Activated naive CD4-positive, alpha-beta T cell (primary cell): ENCODE measurements around the gene HSPBP1.

Experiments used
- DNase-seq, 4 experiments: peaks; one replicate each; lab custom pipeline; 2025; lab: John Stamatoyannopoulos, UW

The HSPBP1 gene

GRCh38 chr19:55305491-55305890, 25.6 kb upstream of the HSPBP1 start:
- peak in 1 of 4 experiments; percentile 32 for DNase-seq

- no peak for DNase-seq
These were observed 25.1 kb upstream of the HSPBP1 start for GRCh38 chr19:55304980-55305379.

- DNase-seq: no peak
These were observed 24.5 kb upstream of the HSPBP1 start for GRCh38 chr19:55304279-55304978.

DNA sequence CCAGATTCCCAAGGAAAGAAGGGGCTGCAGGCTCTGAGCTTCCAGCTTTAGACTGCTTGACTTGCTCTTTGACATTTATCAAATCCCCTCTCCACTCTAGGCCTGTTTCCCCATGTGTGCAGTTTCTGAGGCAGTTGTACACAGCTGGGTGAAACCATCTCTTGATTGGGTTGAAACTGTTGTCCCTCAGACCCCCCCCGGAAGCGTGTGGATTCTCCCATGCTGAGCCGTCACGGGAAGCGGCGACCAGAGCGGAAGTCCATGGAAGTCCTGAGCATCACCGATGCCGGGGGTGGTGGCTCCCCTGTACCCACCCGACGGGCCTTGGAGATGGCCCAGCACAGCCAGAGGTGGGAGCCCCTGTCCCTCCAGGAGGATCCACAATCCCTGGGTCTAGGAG, 23.6 kb upstream of the HSPBP1 start:
- DNase-seq: no peak

DNA sequence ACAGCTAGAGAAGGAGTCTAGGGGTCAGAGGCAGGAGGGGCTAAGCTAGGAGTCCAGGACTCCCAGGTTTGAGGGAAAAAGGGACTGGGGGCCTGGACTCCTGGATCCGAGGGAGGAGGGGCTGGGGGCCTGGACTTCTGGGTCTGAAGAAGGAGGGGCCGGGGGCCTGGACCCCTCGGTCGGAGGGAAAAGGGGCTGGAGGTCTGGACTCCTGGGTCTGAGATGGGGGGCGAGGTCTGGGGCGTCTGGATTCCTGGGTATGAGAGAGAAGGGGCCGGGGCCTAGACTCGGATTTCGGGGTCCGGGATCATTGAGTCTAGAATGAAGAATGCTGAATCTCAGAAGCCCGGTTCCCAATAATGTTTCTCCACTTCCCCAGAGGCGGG, 22.4 kb upstream of the HSPBP1 start:
- no peak for DNase-seq

DNA sequence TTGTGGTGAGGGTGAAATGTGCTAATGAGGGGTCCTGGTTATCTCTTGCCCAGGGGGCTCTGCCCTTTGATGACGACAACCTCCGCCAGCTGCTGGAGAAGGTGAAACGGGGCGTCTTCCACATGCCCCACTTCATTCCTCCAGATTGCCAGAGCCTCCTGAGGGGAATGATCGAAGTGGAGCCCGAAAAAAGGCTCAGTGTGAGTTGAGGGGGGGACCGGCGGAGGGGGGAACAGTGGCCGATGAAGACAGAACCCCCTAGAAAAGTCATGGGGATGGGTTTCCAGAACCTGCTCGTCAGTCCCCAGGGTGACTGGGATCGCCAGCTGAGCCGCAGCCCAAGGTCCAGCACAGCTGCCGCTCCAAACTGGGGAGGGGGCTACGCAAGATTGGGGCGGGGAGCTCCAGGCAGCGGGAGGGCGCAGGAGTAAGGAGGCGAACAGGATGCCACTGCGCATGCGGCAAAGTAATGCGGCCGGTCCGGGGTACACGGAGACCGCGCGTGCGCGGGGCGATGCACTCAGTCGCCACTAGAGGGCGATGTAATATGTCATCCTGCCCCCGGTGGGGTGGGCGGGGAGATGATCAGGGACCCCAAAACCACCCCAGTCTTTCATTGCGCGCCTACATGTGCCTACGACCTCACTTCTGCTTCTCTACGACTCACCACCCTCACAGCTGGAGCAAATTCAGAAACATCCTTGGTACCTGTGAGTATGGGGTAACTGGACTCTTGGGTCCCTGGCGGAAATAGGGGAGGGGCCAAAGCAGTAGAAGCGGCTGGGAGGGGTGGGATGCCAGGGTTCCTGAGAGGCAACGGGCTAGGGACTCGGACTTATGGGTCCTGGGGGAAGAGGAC, 21.8 kb upstream of the HSPBP1 start:
- DNase-seq: peak; percentile 95 to 98 (median 96)

- no peak for DNase-seq
These were observed 21.1 kb upstream of the HSPBP1 start for GRCh38 chr19:55300886-55301458.

DNA sequence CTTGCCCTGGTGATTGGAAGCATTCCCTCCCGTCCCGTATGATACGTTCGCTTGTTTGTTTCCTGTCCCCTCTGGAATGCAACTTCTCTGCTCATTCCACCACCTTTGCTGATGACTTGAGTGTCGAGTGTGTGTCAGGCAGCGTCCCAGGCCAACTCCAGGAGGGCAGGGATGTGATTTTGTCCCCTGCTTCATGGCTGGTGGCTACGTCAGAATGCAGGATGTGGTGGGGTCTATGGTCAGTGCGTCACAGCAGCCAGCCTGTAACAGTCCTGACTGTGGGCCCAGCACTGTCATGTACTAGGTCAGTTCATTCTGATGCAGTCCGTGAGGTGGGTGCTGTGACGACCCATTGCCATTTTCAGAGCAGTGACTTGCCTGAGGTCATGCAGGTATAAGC, 20.1 kb upstream of the HSPBP1 start:
- no peak for DNase-seq

DNA sequence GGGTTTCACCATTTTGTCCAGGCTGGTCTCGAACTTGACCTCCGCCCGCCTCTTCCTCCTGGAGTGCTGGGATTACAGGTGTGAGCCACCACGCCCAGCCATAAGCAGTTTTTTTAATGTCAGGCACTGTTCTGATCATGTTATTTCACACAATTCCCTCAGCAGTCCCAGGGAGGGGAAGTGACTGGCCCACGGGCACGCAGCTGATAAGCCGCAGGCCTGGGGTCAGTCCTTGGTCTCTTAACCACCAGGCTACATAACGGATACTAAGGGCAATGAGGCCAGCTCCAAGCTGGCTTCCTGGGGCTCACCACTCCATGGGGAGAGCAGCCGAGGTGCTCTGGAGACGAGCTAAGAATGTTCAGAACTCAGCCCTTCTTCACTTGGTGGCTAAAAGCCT, 17.4 kb upstream of the HSPBP1 start:
- no peak for DNase-seq

- DNase-seq: no peak
These were observed 9.3 kb upstream of the HSPBP1 start for GRCh38 chr19:55289117-55289796.

GRCh38 chr19:55287361-55288079, 7.6 kb upstream of the HSPBP1 start:
- no peak for DNase-seq

GRCh38 chr19:55285229-55285890, 5.5 kb upstream of the HSPBP1 start:
- no peak for DNase-seq

- DNase-seq: no peak
These were observed 4.6 kb upstream of the HSPBP1 start for GRCh38 chr19:55284405-55285058.

- peak in 2 of 4 experiments; percentile 21 to 29 for DNase-seq
These were observed 3.9 kb upstream of the HSPBP1 start, which contains the start of gene BRSK1 for GRCh38 chr19:55283548-55284377. TSS of gene BRSK1 (plus strand) at chr19:55283997. CDS start at chr19:55284443, 446 bp downstream.

DNA sequence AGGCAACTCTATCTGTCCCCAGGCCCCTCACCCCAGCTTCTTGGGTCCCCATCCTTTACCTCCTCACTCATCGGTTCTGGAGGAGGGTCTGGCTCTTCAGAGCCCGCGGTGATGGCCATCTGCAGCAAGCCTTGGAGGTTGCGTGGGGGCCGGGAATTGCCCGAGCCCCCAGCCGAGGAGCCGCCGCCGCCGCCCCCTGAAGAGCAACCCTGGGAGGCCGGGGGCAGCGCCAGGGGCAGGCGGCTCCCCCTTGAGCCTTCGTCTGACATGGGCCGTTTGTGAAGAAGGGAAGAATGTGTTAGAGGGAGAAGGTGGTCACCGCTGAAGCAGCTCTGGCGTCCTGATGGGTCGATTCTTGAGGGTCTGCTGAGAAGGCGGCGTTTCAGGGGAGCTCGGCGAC, 570 bp downstream of the HSPBP1 start:
- no peak for DNase-seq

DNA sequence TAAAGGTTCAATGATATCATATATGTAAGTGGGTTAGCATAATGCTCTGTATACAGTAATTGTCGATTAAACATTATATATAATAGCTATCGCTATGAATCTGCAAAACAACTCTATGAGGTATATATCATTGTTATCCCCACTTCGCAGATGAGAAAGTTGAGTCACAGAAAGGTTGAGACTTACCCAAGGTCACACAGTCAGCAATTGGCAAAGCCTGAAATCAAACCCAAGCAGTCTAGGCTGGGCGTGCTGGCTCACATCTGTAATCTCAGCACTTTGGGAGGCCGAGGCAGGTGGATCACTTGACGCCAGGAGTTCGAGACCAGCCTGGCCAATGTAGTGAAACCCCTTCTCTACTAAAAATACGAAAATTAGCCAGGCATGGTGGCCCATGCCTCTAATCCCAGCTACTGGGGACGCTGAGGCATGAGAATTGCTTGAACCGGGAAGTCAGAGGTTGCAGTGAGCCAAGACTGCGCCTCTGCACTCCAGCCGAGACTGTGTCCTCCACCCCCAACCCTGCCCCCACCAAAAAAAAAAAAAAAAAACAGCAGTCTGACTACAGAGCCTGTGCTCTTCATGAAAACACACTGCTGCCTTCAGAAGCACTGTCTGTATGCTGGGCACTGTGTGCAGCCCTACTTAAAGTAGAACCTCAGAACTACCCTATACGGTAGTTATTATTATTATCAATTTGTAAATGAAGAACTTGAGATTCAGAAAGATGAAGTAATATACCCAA, 1.3 kb downstream of the HSPBP1 start:
- no peak for DNase-seq

DNA sequence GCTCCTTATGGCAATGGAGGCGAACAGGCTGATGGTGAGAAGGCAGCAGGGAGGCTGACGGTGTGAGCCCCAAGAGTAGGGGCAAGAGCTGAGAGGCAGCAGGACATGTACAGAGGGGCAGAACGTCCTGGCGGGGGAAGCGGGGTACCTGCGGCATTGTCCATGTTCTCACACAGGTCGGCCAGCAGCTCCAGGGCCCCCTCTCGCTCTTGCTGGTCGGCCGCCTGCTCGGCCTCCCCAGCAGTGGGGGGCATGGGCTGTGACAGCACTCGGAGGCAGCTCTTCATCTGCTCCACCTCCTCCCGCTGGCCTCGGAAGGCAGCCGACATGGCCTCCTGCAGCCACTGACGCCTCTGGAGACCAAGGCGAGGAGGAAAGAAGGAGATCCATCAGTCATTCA, 2.4 kb downstream of the HSPBP1 start:
- DNase-seq: no peak

DNA sequence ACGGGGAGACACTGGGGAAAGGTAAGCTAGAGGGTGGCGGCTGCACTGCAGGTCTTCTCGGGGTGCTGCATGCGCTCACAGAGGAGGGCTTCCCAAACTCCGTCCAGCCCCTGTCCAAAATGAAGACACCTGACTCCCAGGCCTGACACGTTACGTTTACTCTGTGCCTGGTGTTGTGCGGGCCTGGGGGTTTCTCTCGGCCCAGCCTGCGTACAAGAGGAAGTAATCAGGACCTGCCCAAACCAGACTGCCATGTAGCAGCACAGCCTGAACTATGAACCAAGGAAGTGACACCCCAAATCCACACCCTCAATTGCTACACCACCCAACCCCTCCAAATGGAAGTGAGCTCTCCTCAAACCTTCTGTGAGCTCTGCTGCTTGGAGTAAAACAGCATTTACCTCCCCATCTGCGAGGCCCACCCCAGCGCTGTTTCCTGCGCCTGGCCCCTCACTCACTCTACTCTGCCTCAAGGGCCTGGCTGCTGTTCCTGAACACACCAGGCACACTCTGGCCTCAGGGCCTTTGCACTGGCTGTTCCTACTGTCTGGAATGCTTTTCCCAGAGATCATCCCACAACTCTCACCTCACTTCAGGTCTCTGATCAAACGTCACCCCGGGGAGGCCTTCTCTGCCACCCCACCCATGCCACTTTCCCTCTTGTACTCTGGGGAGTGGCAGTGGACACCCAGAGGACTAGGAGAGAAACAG, 3.0 kb downstream of the HSPBP1 start:
- DNase-seq: no peak
